SK-N-SH (cell line): ENCODE data around the gene NUBP1. TPM values are rescaled to one million over a fixed set of nuclear protein-coding genes. Genes with fewer than 3 reads are reported as not detected.
A peak's percentile ranks its signal among the peaks of the same experiment; 100 is the strongest.

Experiments
- CTCF ChIA-PET: fragments of 300-600, 350-600 bp; formaldehyde crosslinking; extraction: SDS; loops from one replicate; lab custom pipeline; 2021; lab: Yijun Ruan, JAX
- POLR2A ChIA-PET: fragments of 350-600 bp; sonication (Branson Sonifier 250); formaldehyde crosslinking; extraction: SDS; loops from one replicate; lab custom pipeline; 2020; ENCODE audit warnings: antibody characterized with exemption, inconsistent platforms; lab: Yijun Ruan, JAX
- DNase-seq: peaks from one replicate; pipeline ENCODE4 v3.0.0; 2012
- H2AFZ ChIP-seq: fragments of 200-600 bp; sonication (generic); 2 replicates; pipeline ENCODE4 v1.8.1; 2016; ENCODE audit warnings: antibody characterized with exemption, mild to moderate bottlenecking, low read depth
- H3F3A ChIP-seq: fragments of 200-600 bp; sonication (generic); replicated peaks from 2 replicates; pipeline ENCODE3; 2016; ENCODE audit warnings: antibody characterized with exemption, mild to moderate bottlenecking; ENCODE audit not compliant: insufficient read depth
- H3K27ac ChIP-seq, 2 experiments: fragments of 200-500 bp in 1 of 2; fragments of 200-600 bp in 1 of 2; sonication (Bioruptor generic) in 1 of 2; sonication (generic), shearing (Covaris generic) in 1 of 2; 2 replicates each; pipeline versions ENCODE4 v1.5.1 to v1.6.1; 2014 to 2016; ENCODE audit warnings: low read depth in 2 of 2, inconsistent platforms in 1 of 2, low read length in 1 of 2, mild to moderate bottlenecking in 1 of 2, mixed read lengths in 1 of 2
- H3K27me3 ChIP-seq: fragments of 200-600 bp; sonication (generic), shearing (Covaris generic); 2 replicates; pipeline ENCODE4 v1.6.1; 2016; ENCODE audit warnings: mixed run types; ENCODE audit not compliant: insufficient read depth
- H3K36me3 ChIP-seq, 2 experiments: fragments of 200-500 bp in 1 of 2; fragments of 200-600 bp in 1 of 2; sonication (Bioruptor generic) in 1 of 2; sonication (generic) in 1 of 2; replicated peaks in 1 of 2; 2 replicates each; pipeline versions ENCODE3 to v1.5.1; 2014 to 2016; ENCODE audit warnings: low read length in 1 of 2, mild to moderate bottlenecking in 1 of 2; ENCODE audit not compliant: insufficient read depth in 2 of 2, control insufficient read depth in 1 of 2
- H3K4me1 ChIP-seq, 2 experiments: fragments of 200-500 bp in 1 of 2; fragments of 200-600 bp in 1 of 2; sonication (Bioruptor generic) in 1 of 2; sonication (generic), shearing (Covaris generic) in 1 of 2; 2 replicates each; pipeline versions ENCODE4 v1.5.1 to v1.6.1; 2014 to 2016; ENCODE audit warnings: low read depth in 1 of 2, low read length in 1 of 2, mixed run types in 1 of 2; ENCODE audit not compliant: insufficient read depth in 2 of 2, control insufficient read depth in 1 of 2
- H3K4me2 ChIP-seq: fragments of 200-600 bp; sonication (generic), shearing (Covaris generic); 2 replicates; pipeline ENCODE4 v1.6.1; 2017; ENCODE audit warnings: mixed run types
- H3K4me3 ChIP-seq, 2 experiments: fragments of 200-500 bp in 1 of 2; fragments of 200-600 bp in 1 of 2; sonication (Bioruptor generic) in 1 of 2; sonication (generic), shearing (Covaris generic) in 1 of 2; 2 replicates each; pipeline versions ENCODE4 v1.5.1 to v1.8.1; 2014 to 2016; ENCODE audit warnings: low read depth in 2 of 2, inconsistent platforms in 1 of 2, low read length in 1 of 2, mild to moderate bottlenecking in 1 of 2, mixed read lengths in 1 of 2, moderate library complexity in 1 of 2
- H3K79me2 ChIP-seq: fragments of 200-600 bp; sonication (generic); 2 replicates; pipeline ENCODE4 v1.8.1; 2017; ENCODE audit warnings: mild to moderate bottlenecking; ENCODE audit not compliant: insufficient read depth
- H3K9ac ChIP-seq: fragments of 200-600 bp; sonication (generic); 2 replicates; pipeline ENCODE4 v1.6.1; 2017; ENCODE audit warnings: mixed run types
- H3K9me2 ChIP-seq: fragments of 200-600 bp; sonication (generic); 2 replicates; pipeline ENCODE4 v1.6.1; 2017; ENCODE audit warnings: mixed run types
- H3K9me3 ChIP-seq: fragments of 200-600 bp; sonication (generic); 2 replicates; pipeline ENCODE4 v1.6.1; 2017; ENCODE audit warnings: mixed run types, mild to moderate bottlenecking, moderate library complexity
- H4K20me1 ChIP-seq: fragments of 200-600 bp; sonication (generic); 2 replicates; pipeline ENCODE4 v1.6.1; 2017; ENCODE audit warnings: mild to moderate bottlenecking, mixed run types; ENCODE audit not compliant: insufficient read depth
- CHD2 ChIP-seq: fragments of 150-350 bp; IDR thresholded peaks from 2 replicates; pipeline ENCODE4 v1.6.1; 2018; ENCODE audit warnings: low read length; ENCODE audit not compliant: partially characterized antibody
- EP300 ChIP-seq, 2 experiments: IDR thresholded peaks; 2 replicates each; pipeline versions ENCODE4 v1.4.0 to v1.6.1; 2012; ENCODE audit warnings: borderline replicate concordance in 1 of 2, low read depth in 1 of 2, low read length in 1 of 2
- EZH2phosphoT487 ChIP-seq: fragments of 200-600 bp; sonication (generic); IDR thresholded peaks from 2 replicates; pipeline ENCODE4 v1.6.1; 2017; ENCODE audit warnings: low read depth, mixed run types, mild to moderate bottlenecking, antibody characterized with exemption, moderate library complexity, borderline replicate concordance
- GATA2 ChIP-seq: sonication (generic); formaldehyde crosslinking; IDR thresholded peaks from 2 replicates; pipeline ENCODE4 v1.5.0; 2020; ENCODE audit warnings: mild to moderate bottlenecking, missing genetic modification reagents
- MXI1 ChIP-seq: IDR thresholded peaks from 2 replicates; pipeline ENCODE4 v1.6.1; 2012; ENCODE audit warnings: mild to moderate bottlenecking, low read depth, low read length, improper control_type of control experiment
- NFIC ChIP-seq: IDR thresholded peaks from 2 replicates; pipeline ENCODE4 v1.4.0; 2012; ENCODE audit warnings: borderline replicate concordance
- NRF1 ChIP-seq: IDR thresholded peaks from 2 replicates; pipeline ENCODE4 v1.6.1; 2012; ENCODE audit warnings: low read depth, mild to moderate bottlenecking, low read length
- RAD21 ChIP-seq: IDR thresholded peaks from 2 replicates; pipeline ENCODE4 v1.6.1; 2012; ENCODE audit warnings: mild to moderate bottlenecking, low read length
- RCOR1 ChIP-seq: fragments of 150-350 bp; IDR thresholded peaks from 2 replicates; pipeline ENCODE4 v1.6.1; 2017; ENCODE audit warnings: antibody characterized with exemption, low read length
- RFX5 ChIP-seq: IDR thresholded peaks from 2 replicates; pipeline ENCODE4 v1.6.1; 2012; ENCODE audit warnings: mild to moderate bottlenecking, improper control_type of control experiment, low read length
- SIN3A ChIP-seq: IDR thresholded peaks from 2 replicates; pipeline ENCODE4 v1.6.1; 2012; ENCODE audit warnings: low read depth, mild to moderate bottlenecking, low read length, moderate library complexity, borderline replicate concordance
- TCF12 ChIP-seq: IDR thresholded peaks from 2 replicates; pipeline ENCODE4 v1.4.0; 2012
- WGBS: methylation state at CpG from one replicate; pipeline ENCODE4 v1.1.6; 2017; ENCODE audit warnings: low lambda C conversion rate; 5-methylcytosine and 5-hydroxymethylcytosine counted together
- polyA plus RNA-seq, 3 experiments: library from polyadenylated mRNA; depleted of rRNA; stranded (reverse); fragments of >200 nt; gene quantifications; 2 replicates each; pipeline ENCODE4 v1.2.3, GENCODE V29; 2012
- TF ChIP-seq, protein P1 (sequence below): IDR thresholded peaks from 2 replicates; pipeline ENCODE4 v1.4.0; 2012; ENCODE audit warnings: low read depth
- TF ChIP-seq, protein P2 (sequence below): IDR thresholded peaks from 2 replicates; pipeline ENCODE4 v1.6.1; 2012; ENCODE audit warnings: mild to moderate bottlenecking, low read depth, low read length, moderate library complexity
- TF ChIP-seq, protein P3 (sequence below): fragments of 150-350 bp; IDR thresholded peaks from 2 replicates; pipeline ENCODE4 v1.6.1; 2016; ENCODE audit warnings: mild to moderate bottlenecking, low read depth, low read length

The NUBP1 gene
- polyA plus RNA-seq, 1 of the 3 experiments (the other 2 are of a cell fraction) = 49.8 TPM

DNA sequence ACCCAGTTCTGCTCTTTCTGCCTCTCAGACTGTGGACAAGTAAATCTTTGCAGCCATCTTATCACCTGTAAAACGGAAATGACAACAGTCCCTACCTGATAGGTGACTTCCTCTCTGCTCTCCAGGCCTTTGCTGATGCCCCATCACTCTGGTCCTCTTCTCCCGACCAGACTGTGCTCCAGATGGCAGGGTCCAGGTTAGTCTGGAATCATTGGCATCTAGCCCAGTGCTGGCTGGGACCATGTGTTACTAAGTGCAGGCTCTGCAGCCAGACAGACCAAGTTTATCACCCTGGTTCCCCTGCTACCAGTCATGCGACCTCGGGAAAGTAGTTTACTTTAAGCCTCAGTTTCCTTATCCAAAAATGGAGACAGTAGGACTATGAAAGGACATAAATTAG, 1.8 kb upstream of the NUBP1 start:
- no peak; the same call in 1 of the 2 replicates for TF ChIP-seq NFIC
- no peak for TF ChIP-seq NRF1
- TF ChIP-seq TCF12 = peak; percentile 55; the same call in 1 of the 2 replicates
- TF ChIP-seq MXI1 = peak; percentile 89
- TF ChIP-seq, protein P1, sequence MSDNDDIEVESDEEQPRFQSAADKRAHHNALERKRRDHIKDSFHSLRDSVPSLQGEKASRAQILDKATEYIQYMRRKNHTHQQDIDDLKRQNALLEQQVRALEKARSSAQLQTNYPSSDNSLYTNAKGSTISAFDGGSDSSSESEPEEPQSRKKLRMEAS = 0 out of 2 replicates have a peak, but pooled peaks have one; percentile 16
- peak; percentile 8; the same call in 1 of the 2 replicates for TF ChIP-seq RAD21
- TF ChIP-seq EP300 (IDR thresholded peaks at IDR 0.05; ENCODE audit: borderline replicate concordance in 1 of 2, low read depth in 1 of 2, low read length in 1 of 2) = peak in 1 of 2 experiments; percentile 49; a peak in 1 of 4 replicates
- TF ChIP-seq RCOR1 = peak; percentile 89
- TF ChIP-seq, protein P2, sequence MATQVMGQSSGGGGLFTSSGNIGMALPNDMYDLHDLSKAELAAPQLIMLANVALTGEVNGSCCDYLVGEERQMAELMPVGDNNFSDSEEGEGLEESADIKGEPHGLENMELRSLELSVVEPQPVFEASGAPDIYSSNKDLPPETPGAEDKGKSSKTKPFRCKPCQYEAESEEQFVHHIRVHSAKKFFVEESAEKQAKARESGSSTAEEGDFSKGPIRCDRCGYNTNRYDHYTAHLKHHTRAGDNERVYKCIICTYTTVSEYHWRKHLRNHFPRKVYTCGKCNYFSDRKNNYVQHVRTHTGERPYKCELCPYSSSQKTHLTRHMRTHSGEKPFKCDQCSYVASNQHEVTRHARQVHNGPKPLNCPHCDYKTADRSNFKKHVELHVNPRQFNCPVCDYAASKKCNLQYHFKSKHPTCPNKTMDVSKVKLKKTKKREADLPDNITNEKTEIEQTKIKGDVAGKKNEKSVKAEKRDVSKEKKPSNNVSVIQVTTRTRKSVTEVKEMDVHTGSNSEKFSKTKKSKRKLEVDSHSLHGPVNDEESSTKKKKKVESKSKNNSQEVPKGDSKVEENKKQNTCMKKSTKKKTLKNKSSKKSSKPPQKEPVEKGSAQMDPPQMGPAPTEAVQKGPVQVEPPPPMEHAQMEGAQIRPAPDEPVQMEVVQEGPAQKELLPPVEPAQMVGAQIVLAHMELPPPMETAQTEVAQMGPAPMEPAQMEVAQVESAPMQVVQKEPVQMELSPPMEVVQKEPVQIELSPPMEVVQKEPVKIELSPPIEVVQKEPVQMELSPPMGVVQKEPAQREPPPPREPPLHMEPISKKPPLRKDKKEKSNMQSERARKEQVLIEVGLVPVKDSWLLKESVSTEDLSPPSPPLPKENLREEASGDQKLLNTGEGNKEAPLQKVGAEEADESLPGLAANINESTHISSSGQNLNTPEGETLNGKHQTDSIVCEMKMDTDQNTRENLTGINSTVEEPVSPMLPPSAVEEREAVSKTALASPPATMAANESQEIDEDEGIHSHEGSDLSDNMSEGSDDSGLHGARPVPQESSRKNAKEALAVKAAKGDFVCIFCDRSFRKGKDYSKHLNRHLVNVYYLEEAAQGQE = no peak
- TF ChIP-seq CHD2 = peak; percentile 66
- peak; percentile 49; the same call in 1 of the 2 replicates for TF ChIP-seq GATA2 (CRISPR knock-in tag)
- TF ChIP-seq, all 33 proteins: peak for 8
- CTCF ChIA-PET = interaction anchor here (1.2 to 10.8 kb wide), 2 partner anchors 177 to 226 kb away, joined by 3 to 305 read pairs; no protein-coding TSS in a partner anchor

DNA sequence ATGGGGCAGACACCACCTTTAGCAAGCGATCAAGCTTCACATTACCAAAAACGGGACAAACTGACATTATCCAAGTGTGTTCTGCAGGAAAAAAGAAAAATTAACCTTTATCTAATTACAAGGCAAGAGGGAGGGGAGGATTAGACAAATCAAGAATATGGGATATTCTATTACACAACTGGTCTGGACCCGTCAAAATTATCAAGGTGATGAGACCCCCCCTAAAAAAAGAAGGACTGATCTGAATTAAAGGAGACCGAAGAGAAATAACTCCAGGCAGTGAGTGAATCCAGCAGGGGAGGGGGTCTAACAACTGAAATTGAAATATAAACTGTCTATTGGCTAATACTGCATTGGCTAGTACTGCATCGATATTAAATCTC, 424 bp upstream of the NUBP1 start:
- CTCF ChIA-PET = interaction anchor here (1.2 to 10.8 kb wide), 3 partner anchors 175 to 228 kb away, joined by 3 to 305 read pairs (median 12); no protein-coding TSS in a partner anchor
- Histone ChIP-seq H3K4me1 (peaks cover 3 to 36% of the 10 kb centered on the region in 2 experiments; a peak in 3 of 4 replicates), H3F3A (peaks cover 13% of the 10 kb centered on the region)
- TF ChIP-seq, protein P1 = no peak
- TF ChIP-seq RFX5 (no peak), GATA2 (CRISPR knock-in tag) (no peak), SIN3A (no peak), EZH2phosphoT487 (no peak)
- TF ChIP-seq, protein P2 = no peak
- TF ChIP-seq, protein P3, sequence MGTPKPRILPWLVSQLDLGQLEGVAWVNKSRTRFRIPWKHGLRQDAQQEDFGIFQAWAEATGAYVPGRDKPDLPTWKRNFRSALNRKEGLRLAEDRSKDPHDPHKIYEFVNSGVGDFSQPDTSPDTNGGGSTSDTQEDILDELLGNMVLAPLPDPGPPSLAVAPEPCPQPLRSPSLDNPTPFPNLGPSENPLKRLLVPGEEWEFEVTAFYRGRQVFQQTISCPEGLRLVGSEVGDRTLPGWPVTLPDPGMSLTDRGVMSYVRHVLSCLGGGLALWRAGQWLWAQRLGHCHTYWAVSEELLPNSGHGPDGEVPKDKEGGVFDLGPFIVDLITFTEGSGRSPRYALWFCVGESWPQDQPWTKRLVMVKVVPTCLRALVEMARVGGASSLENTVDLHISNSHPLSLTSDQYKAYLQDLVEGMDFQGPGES = no peak

More for the DNA sequence above, 1.8 kb upstream of the NUBP1 start:
- no peaks in the 10 kb centered on the region for H3K9me3 ChIP-seq
- DNase-seq = peak; percentile 76
- POLR2A ChIA-PET = no interaction called here
- H4K20me1 ChIP-seq = no peaks in the 10 kb centered on the region
- H2AFZ ChIP-seq = 0 out of 2 replicates have a peak overlapping the region, but pooled peaks have one; percentile 14
- peaks cover 11% of the 10 kb centered on the region for H3K79me2 ChIP-seq
- 43% methylated on average over 4 of the region's 4 CpGs for WGBS
- peaks cover 3 to 38% of the 10 kb centered on the region in 2 experiments; a peak in 3 of 4 replicates for H3K4me1 ChIP-seq
- no peaks in the 10 kb centered on the region for H3K27me3 ChIP-seq
- peak overlapping the region in 1 of 2 experiments; percentile 97; a peak in 3 of 4 replicates for H3K27ac ChIP-seq
- H3K9ac ChIP-seq = no peak overlapping the region
- H3K4me3 ChIP-seq = no peak overlapping the region
- H3K9me2 ChIP-seq = no peaks in the 10 kb centered on the region
- H3K36me3 ChIP-seq = no peaks in the 10 kb centered on the region
- H3F3A ChIP-seq = peaks cover 16% of the 10 kb centered on the region
- H3K4me2 ChIP-seq = no peak overlapping the region

More for the DNA sequence above, 424 bp upstream of the NUBP1 start:
- Histone ChIP-seq H3K9me3 (no peaks in the 10 kb centered on the region), H3K9me2 (no peaks in the 10 kb centered on the region), H3K79me2 (peaks cover 11% of the 10 kb centered on the region), H4K20me1 (no peaks in the 10 kb centered on the region), H3K9ac (peak overlapping the region; percentile 93), H3K4me3 (peak overlapping the region; percentile 60 to 66; a peak in 3 of 4 replicates), H3K36me3 (peaks cover 0 to 8% of the 10 kb centered on the region in 2 experiments), H3K27me3 (no peaks in the 10 kb centered on the region), H2AFZ (peak overlapping the region; percentile 98), H3K4me2 (peak overlapping the region; percentile 85), H3K27ac (peak overlapping the region; percentile 96 to 97)
- POLR2A ChIA-PET = interaction anchor here (1.3 to 1.7 kb wide), 3 partner anchors 75 to 182 kb away, joined by 3 to 8 read pairs (median 7); partner anchors contain the start of gene TVP23A
- 25% methylated on average over 5 of the region's 5 CpGs for WGBS
- no peak for DNase-seq
